ENCODE measurements around the gene TMTC2.

DNA sequence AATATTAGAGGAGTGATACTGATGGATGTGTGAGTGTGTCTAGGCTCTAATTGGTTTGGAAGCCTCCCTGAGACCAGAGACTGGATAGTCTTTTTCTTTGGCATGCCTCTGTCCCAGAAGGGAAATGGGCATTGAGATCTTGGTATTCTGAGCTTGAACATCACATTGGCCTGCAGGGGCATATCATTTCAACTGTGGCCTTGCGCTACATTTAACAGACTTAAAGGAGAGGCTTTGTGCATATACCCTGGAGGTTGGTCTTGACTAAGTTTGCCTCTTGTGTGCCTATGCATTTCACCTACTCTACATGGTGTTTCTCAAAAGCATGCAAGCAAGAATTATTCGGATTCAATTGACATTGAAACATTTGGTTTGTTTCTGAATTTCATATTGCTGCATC lies 185.4 kb downstream of the TMTC2 start:
- TF ChIP-seq, protein P1, sequence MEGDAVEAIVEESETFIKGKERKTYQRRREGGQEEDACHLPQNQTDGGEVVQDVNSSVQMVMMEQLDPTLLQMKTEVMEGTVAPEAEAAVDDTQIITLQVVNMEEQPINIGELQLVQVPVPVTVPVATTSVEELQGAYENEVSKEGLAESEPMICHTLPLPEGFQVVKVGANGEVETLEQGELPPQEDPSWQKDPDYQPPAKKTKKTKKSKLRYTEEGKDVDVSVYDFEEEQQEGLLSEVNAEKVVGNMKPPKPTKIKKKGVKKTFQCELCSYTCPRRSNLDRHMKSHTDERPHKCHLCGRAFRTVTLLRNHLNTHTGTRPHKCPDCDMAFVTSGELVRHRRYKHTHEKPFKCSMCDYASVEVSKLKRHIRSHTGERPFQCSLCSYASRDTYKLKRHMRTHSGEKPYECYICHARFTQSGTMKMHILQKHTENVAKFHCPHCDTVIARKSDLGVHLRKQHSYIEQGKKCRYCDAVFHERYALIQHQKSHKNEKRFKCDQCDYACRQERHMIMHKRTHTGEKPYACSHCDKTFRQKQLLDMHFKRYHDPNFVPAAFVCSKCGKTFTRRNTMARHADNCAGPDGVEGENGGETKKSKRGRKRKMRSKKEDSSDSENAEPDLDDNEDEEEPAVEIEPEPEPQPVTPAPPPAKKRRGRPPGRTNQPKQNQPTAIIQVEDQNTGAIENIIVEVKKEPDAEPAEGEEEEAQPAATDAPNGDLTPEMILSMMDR (IDR thresholded peaks at IDR 0.05; ENCODE audit: low read depth, low read length): no peak
- TF ChIP-seq EZH2phosphoT487 (IDR thresholded peaks at IDR 0.05; ENCODE audit: low read depth): no peak
